Epithelial cell of prostate (primary cell): ENCODE results near the gene ZNF235.
"Not testable (repeated sequence)": the region's sequence is repeated elsewhere in the genome, so short reads cannot be mapped to it uniquely, and the experiment has no call there.

Experiments used
- DNase-seq: peaks from one replicate; pipeline ENCODE4 v3.0.0-alpha.2; 2011; ENCODE audit warnings: low read depth, low spot score
- H3K27ac ChIP-seq: fragments of 450-650 bp; 2 replicates; pipeline ENCODE4 v1.5.1; 2017; ENCODE audit warnings: mild to moderate bottlenecking

The ZNF235 gene

GRCh38 chr19:44258835-44259413, 45.9 kb downstream of the ZNF235 start:
- no peak overlapping the region for H3K27ac ChIP-seq
- DNase-seq: no peak

- H3K27ac ChIP-seq: no peak overlapping the region
- DNase-seq: no peak
Observed at GRCh38 chr19:44258136-44258535, 46.7 kb downstream of the ZNF235 start.

DNA sequence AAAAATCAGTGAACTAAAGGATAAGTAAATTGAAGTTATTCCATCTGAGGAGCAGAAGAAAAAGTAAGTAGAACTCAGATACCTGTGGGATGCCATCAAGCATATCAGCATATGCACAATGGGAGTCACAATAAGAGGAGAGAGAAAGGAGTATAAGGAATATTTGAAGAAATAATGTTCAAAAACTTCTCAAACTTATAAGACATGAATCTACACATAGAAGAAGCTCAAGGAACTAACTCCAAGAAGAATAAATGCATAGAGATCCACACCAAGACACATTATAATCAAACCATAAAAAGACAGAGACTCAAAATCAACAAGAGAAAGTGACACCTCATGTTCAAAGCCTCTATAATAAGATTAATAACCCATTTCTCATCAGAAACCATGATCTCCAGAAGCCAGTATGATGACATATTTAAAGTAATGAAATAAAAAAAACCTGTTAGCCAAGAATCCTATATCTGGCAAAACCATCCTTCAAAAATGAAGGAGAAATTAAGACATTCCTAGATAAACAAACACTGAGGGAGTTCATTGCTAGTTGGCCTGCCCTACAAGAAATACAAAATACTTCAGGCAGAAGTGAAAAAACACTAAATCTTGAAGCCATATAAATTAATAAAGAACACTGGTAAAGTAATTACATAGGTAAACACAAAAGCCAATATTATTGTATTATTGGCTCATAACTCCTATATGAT, 49.0 kb downstream of the ZNF235 start:
- H3K27ac ChIP-seq: no peak overlapping the region
- DNase-seq: no peak

DNA sequence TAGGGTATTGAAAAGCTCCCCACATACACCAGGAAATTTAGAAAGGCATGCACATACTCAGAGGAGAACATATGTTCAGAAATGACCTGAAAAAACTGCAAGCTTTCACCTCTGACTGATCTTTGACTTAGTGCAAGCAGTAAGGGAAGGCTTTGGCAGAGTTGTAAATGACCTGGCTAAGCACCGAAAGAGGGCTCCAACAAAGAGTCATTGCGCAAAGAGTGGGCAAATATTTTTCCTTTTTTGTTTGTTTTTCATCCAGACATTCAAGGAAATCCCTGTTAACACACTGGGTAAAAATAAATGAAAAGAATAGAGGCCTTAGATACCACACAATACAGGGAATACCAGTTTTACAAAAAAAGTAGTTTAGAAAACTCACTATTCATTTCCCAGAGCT, 50.3 kb downstream of the ZNF235 start:
- DNase-seq: no peak

DNA sequence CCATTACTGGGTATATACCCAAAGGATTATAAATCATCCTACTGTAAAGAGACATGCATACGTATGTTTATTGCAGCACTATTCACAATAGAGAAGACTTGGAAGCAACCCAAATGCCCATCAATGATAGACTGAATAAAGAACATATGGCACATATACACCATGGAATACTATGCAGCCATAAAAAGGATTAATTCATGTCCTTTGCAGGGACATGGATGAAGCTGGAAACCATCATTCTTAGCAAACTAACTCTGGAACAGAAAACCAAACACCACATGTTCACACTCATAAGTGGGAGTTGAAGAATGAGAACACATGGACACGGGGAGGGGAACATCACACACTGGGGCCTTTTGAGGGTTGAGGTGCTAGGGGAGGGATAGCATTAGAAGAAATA, 51.4 kb downstream of the ZNF235 start:
- not testable (repeated sequence) for DNase-seq, H3K27ac ChIP-seq

More for the DNA sequence above, 50.3 kb downstream of the ZNF235 start:
- H3K27ac ChIP-seq: no peak overlapping the region

GRCh38 chr19:44252332-44252731, 52.5 kb downstream of the ZNF235 start:
- not testable (repeated sequence) for H3K27ac ChIP-seq, DNase-seq

DNA sequence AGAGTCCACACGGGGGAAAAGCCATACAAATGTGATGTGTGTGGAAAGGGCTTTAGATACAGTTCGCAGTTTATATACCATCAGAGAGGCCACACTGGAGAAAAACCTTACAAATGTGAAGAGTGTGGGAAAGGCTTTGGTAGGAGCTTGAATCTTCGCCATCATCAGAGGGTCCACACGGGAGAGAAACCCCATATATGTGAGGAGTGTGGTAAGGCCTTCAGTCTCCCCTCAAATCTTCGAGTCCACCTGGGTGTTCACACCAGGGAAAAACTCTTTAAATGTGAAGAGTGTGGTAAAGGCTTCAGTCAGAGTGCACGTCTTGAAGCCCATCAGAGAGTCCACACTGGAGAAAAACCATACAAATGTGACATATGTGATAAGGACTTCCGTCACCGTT, 68.4 kb downstream of the ZNF235 start:
- no peak overlapping the region for H3K27ac ChIP-seq
- no peak for DNase-seq
